ENCODE data around the gene PCP2.
A peak's percentile ranks its signal among the peaks of the same experiment; 100 is the strongest.

Gene PCP2

GRCh38 chr19:7596211-7596937 is 37.1 kb downstream of the PCP2 start:
- peak; percentile 72 for DNase-seq (ENCODE audit: low spot score)

- peak; percentile 95 for DNase-seq (ENCODE audit: low spot score)
Measured at GRCh38 chr19:7595466-7596133, 37.9 kb downstream of the PCP2 start, which contains the start of gene CAMSAP3. CAMSAP3 (plus strand) TSS chr19:7595863; CDS start chr19:7596003, 140 bp downstream.

- DNase-seq (ENCODE audit: low spot score): no peak
Measured at GRCh38 chr19:7590256-7590655, 43.3 kb downstream of the PCP2 start.

GRCh38 chr19:7589822-7590221 is 43.7 kb downstream of the PCP2 start:
- no peak for DNase-seq (ENCODE audit: low spot score)

GRCh38 chr19:7582446-7582845 is 51.1 kb downstream of the PCP2 start:
- DNase-seq (ENCODE audit: low spot score): peak; percentile 31

Data from D341Med (cell line).